HG02610 (cell line): ENCODE measurements around the gene PAQR9.

Experiments
- ATAC-seq: cut with Tn5 transposase; IDR thresholded peaks from one replicate; pipeline ENCODE4 v1.9.1; 2021; ENCODE audit warnings: mild to moderate bottlenecking, moderate library complexity; ENCODE audit not compliant: unreplicated experiment

The PAQR9 gene

GRCh38 chr3:142952272-142953193, 10.9 kb downstream of the PAQR9 start:
- ATAC-seq: no peak

- ATAC-seq: no peak
Observed at GRCh38 chr3:142951794-142952193, 11.7 kb downstream of the PAQR9 start.

GRCh38 chr3:142950972-142951371, 12.5 kb downstream of the PAQR9 start:
- no peak for ATAC-seq

- ATAC-seq: no peak
Observed at GRCh38 chr3:142947799-142948575, 15.5 kb downstream of the PAQR9 start.

GRCh38 chr3:142947352-142947751, 16.1 kb downstream of the PAQR9 start:
- no peak for ATAC-seq

GRCh38 chr3:142946861-142947260, 16.6 kb downstream of the PAQR9 start:
- ATAC-seq: no peak

- no peak for ATAC-seq
Observed at GRCh38 chr3:142945023-142945422, 18.5 kb downstream of the PAQR9 start.

GRCh38 chr3:142944342-142944741, 19.1 kb downstream of the PAQR9 start:
- peak; percentile 65 for ATAC-seq

GRCh38 chr3:142943870-142944269, 19.6 kb downstream of the PAQR9 start:
- no peak for ATAC-seq

GRCh38 chr3:142943349-142943748, 20.1 kb downstream of the PAQR9 start:
- no peak for ATAC-seq

- no peak for ATAC-seq
Observed at GRCh38 chr3:142941373-142942123, 21.9 kb downstream of the PAQR9 start.

GRCh38 chr3:142940472-142940871, 23.0 kb downstream of the PAQR9 start:
- no peak for ATAC-seq

GRCh38 chr3:142940000-142940399, 23.5 kb downstream of the PAQR9 start:
- ATAC-seq: no peak

- ATAC-seq: no peak
Observed at GRCh38 chr3:142935963-142936362, 27.5 kb downstream of the PAQR9 start.

- no peak for ATAC-seq
Observed at GRCh38 chr3:142934887-142935269, 28.6 kb downstream of the PAQR9 start.

- no peak for ATAC-seq
Observed at GRCh38 chr3:142934128-142934886, 29.2 kb downstream of the PAQR9 start.

GRCh38 chr3:142931222-142931621, 32.3 kb downstream of the PAQR9 start:
- no peak for ATAC-seq

GRCh38 chr3:142930463-142930862, 33.0 kb downstream of the PAQR9 start:
- ATAC-seq: no peak

GRCh38 chr3:142929890-142930289, 33.6 kb downstream of the PAQR9 start:
- ATAC-seq: no peak

- peak; percentile 65 for ATAC-seq
Observed at GRCh38 chr3:142929109-142929508, 34.4 kb downstream of the PAQR9 start.
